H9 (cell line): ENCODE measurements around the gene PIEZO2. TPM values are rescaled to one million over a fixed set of nuclear protein-coding genes. Genes with fewer than 3 reads are reported as not detected.

ENCODE experiments used
- DNase-seq: peaks from one replicate; pipeline ENCODE4 v3.0.0-alpha.2; 2017
- H2AFZ ChIP-seq: one replicate; pipeline ENCODE4 v1.6.1; 2013; ENCODE audit warnings: mild to moderate bottlenecking, low read length, control low read depth, moderate library complexity
- H2AK5ac ChIP-seq: 2 replicates; pipeline ENCODE4 v1.6.1; 2013; ENCODE audit warnings: low read length, control low read depth, mixed read lengths; ENCODE audit not compliant: insufficient read length
- H2BK120ac ChIP-seq: one replicate; pipeline ENCODE4 v1.6.1; 2013; ENCODE audit warnings: low read depth, mild to moderate bottlenecking, low read length, control low read depth, inconsistent platforms; ENCODE audit not compliant: poor library complexity, severe bottlenecking
- H2BK12ac ChIP-seq: 2 replicates; pipeline ENCODE4 v1.6.1; 2013; ENCODE audit warnings: low read length, control low read depth, mixed read lengths, low read depth; ENCODE audit not compliant: insufficient read length
- H2BK15ac ChIP-seq: 2 replicates; pipeline ENCODE4 v1.6.1; 2013; ENCODE audit warnings: low read depth, low read length, control low read depth
- H2BK20ac ChIP-seq: one replicate; pipeline ENCODE4 v1.6.1; 2013; ENCODE audit warnings: low read depth, mild to moderate bottlenecking, low read length, control low read depth, inconsistent platforms; ENCODE audit not compliant: poor library complexity, severe bottlenecking
- H2BK5ac ChIP-seq: 2 replicates; pipeline ENCODE4 v1.6.1; 2013; ENCODE audit warnings: low read length, control low read depth, mixed read lengths; ENCODE audit not compliant: insufficient read length
- H3K14ac ChIP-seq: 2 replicates; pipeline ENCODE4 v1.6.1; 2013; ENCODE audit warnings: low read length, control low read depth; ENCODE audit not compliant: insufficient read depth
- H3K18ac ChIP-seq: 2 replicates; pipeline ENCODE4 v1.6.1; 2013; ENCODE audit warnings: low read depth, mild to moderate bottlenecking, mixed read lengths, low read length, control low read depth; ENCODE audit not compliant: insufficient read length
- H3K23ac ChIP-seq: 2 replicates; pipeline ENCODE4 v1.6.1; 2013; ENCODE audit warnings: low read length, control low read depth, mixed read lengths, low read depth; ENCODE audit not compliant: insufficient read length
- H3K23me2 ChIP-seq: 2 replicates; pipeline ENCODE4 v1.6.1; 2013; ENCODE audit warnings: low read depth, mild to moderate bottlenecking, mixed read lengths, low read length, control low read depth; ENCODE audit not compliant: insufficient read length, poor library complexity, severe bottlenecking
- H3K27ac ChIP-seq: 2 replicates; pipeline ENCODE4 v1.5.1; 2013; ENCODE audit warnings: low read length, control low read depth, mixed read lengths, low read depth; ENCODE audit not compliant: insufficient read length
- H3K27me3 ChIP-seq: 2 replicates; pipeline ENCODE4 v1.6.1; 2013; ENCODE audit warnings: low read length, control low read depth, inconsistent platforms; ENCODE audit not compliant: insufficient read depth
- H3K4ac ChIP-seq: 2 replicates; pipeline ENCODE4 v1.6.1; 2013; ENCODE audit warnings: low read depth, mild to moderate bottlenecking, control low read depth, inconsistent platforms, low read length, moderate library complexity
- H3K4me1 ChIP-seq: 2 replicates; pipeline ENCODE4 v1.6.1; 2013; ENCODE audit warnings: low read length, control low read depth, inconsistent platforms; ENCODE audit not compliant: insufficient read depth
- H3K4me2 ChIP-seq: 2 replicates; pipeline ENCODE4 v1.6.1; 2013; ENCODE audit warnings: low read length, control low read depth, mixed read lengths; ENCODE audit not compliant: insufficient read length, insufficient read depth
- H3K56ac ChIP-seq: 2 replicates; pipeline ENCODE4 v1.6.1; 2013; ENCODE audit warnings: low read depth, mild to moderate bottlenecking, mixed read lengths, low read length, control low read depth; ENCODE audit not compliant: insufficient read length
- H3K79me1 ChIP-seq: 2 replicates; pipeline ENCODE4 v1.6.1; 2013; ENCODE audit warnings: low read depth, mild to moderate bottlenecking, moderate library complexity, low read length, control low read depth, inconsistent platforms; ENCODE audit not compliant: insufficient read depth, poor library complexity, severe bottlenecking
- H3K79me2 ChIP-seq: 2 replicates; pipeline ENCODE4 v1.6.1; 2013; ENCODE audit warnings: low read length, control low read depth, inconsistent platforms; ENCODE audit not compliant: insufficient read depth
- H3K9ac ChIP-seq: 2 replicates; pipeline ENCODE4 v1.6.1; 2013; ENCODE audit warnings: low read length, control low read depth, mixed read lengths; ENCODE audit not compliant: insufficient read length; ENCODE audit errors: extremely low read depth
- H3K9me3 ChIP-seq: one replicate; pipeline ENCODE4 v1.6.1; 2013; ENCODE audit warnings: low read depth, low read length, inconsistent platforms; ENCODE audit not compliant: control insufficient read depth
- H3T11ph ChIP-seq: one replicate; pipeline ENCODE4 v1.6.1; 2013; ENCODE audit warnings: mild to moderate bottlenecking, low read length, control low read depth, inconsistent platforms
- H4K20me1 ChIP-seq: one replicate; pipeline ENCODE4 v1.6.1; 2013; ENCODE audit not compliant: control insufficient read depth, insufficient read length, insufficient read depth
- H4K5ac ChIP-seq: 2 replicates; pipeline ENCODE4 v1.6.1; 2013; ENCODE audit warnings: low read depth, mild to moderate bottlenecking, mixed read lengths, low read length, control low read depth; ENCODE audit not compliant: insufficient read length
- H4K8ac ChIP-seq: replicated peaks from 2 replicates; pipeline ENCODE4 v1.6.1; 2013; ENCODE audit warnings: low read length, control low read depth, mixed read lengths, low read depth; ENCODE audit not compliant: insufficient read length
- H4K91ac ChIP-seq: 2 replicates; pipeline ENCODE4 v1.6.1; 2013; ENCODE audit warnings: low read depth, mild to moderate bottlenecking, moderate library complexity, mixed read lengths, low read length, control low read depth; ENCODE audit not compliant: insufficient read length
- H3K27ac Mint-ChIP-seq, 3 experiments: 2 replicates in 2 of 3; 3 replicates in 1 of 3; pipeline ENCODE4 v1.8.0; 2020 to 2021; ENCODE audit warnings: mixed read lengths in 3 of 3, mild to moderate bottlenecking in 1 of 3, moderate library complexity in 1 of 3
- H3K27me3 Mint-ChIP-seq: 2 replicates; pipeline ENCODE4 v1.8.0; 2021; ENCODE audit warnings: low read depth, mild to moderate bottlenecking, moderate library complexity, mixed read lengths
- H3K36me3 Mint-ChIP-seq, 3 experiments: 2 replicates in 2 of 3; 3 replicates in 1 of 3; pipeline ENCODE4 v1.8.0; 2020 to 2021; ENCODE audit warnings: low read depth in 3 of 3, mixed read lengths in 3 of 3; ENCODE audit not compliant: insufficient read depth in 1 of 3
- H3K4me1 Mint-ChIP-seq, 2 experiments: 2 replicates each; pipeline ENCODE4 v1.8.0; 2020; ENCODE audit warnings: mixed read lengths in 2 of 2
- H3K4me3 Mint-ChIP-seq, 2 experiments: 2 replicates in 1 of 2; 3 replicates in 1 of 2; pipeline ENCODE4 v1.8.0; 2020 to 2021; ENCODE audit warnings: mild to moderate bottlenecking in 2 of 2, mixed read lengths in 2 of 2, moderate library complexity in 1 of 2
- H3K9me3 Mint-ChIP-seq, 2 experiments: 2 replicates in 1 of 2; 3 replicates in 1 of 2; pipeline ENCODE4 v1.8.0; 2020; ENCODE audit warnings: mild to moderate bottlenecking in 2 of 2, mixed read lengths in 2 of 2, moderate library complexity in 1 of 2
- WGBS: extraction: QIAGEN DNeasy Blood & Tissue Kit; methylation state at CpG from one replicate; pipeline ENCODE4 v1.1.7; 2013; ENCODE audit warnings: missing lambda C conversion rate, low lambda C conversion rate, mixed read lengths; ENCODE audit not compliant: insufficient read length; ENCODE audit errors: extremely low coverage; 5-methylcytosine and 5-hydroxymethylcytosine counted together
- total RNA-seq: library from RNA; stranded (reverse); gene quantifications from 2 replicates; pipeline ENCODE4 v1.2.1, GENCODE V29; 2021
- TF ChIP-seq, protein P1 (sequence below): fragments of 200-600 bp; sonication (generic); conservative IDR thresholded peaks from 3 replicates; pipeline ENCODE4 v1.8.0; 2021; ENCODE audit warnings: antibody characterized with exemption, mild to moderate bottlenecking

Gene PIEZO2
- total RNA-seq, 1 experiment from 2014 or later, result 3.9 TPM

GRCh38 chr18:10767658-10768057, 381.7 kb downstream of the PIEZO2 start:
- Histone ChIP-seq H3K9me3 (no peaks in the 10 kb centered on the region), H4K20me1 (no peaks in the 10 kb centered on the region), H3K27me3 (no peaks in the 10 kb centered on the region), H3K56ac (no peak overlapping the region), H4K91ac (no peak overlapping the region), H3K79me2 (no peaks in the 10 kb centered on the region), H3T11ph (no peak overlapping the region), H4K5ac (no peak overlapping the region), H2BK20ac (no peak overlapping the region), H2BK5ac (no peak overlapping the region), H3K23me2 (no peaks in the 10 kb centered on the region), H3K14ac (no peak overlapping the region), H2AK5ac (no peak overlapping the region), H3K23ac (no peak overlapping the region), H2AFZ (no peak overlapping the region), H3K79me1 (no peaks in the 10 kb centered on the region), H3K18ac (no peak overlapping the region), H4K8ac (no peak overlapping the region), H3K4ac (no peak overlapping the region), H3K4me1 (no peaks in the 10 kb centered on the region), H3K9ac (no peak overlapping the region), H2BK15ac (no peak overlapping the region), H2BK12ac (no peak overlapping the region), H3K27ac (no peak overlapping the region), H2BK120ac (no peak overlapping the region), H3K4me2 (no peak overlapping the region)
- H3K4me3 Mint-ChIP-seq, result no peak overlapping the region
- peaks cover 0 to 9% (median 7%) of the 10 kb centered on the region in 3 experiments; a peak in 5 of 7 replicates for H3K36me3 Mint-ChIP-seq
- no peaks in the 10 kb centered on the region for H3K4me1 Mint-ChIP-seq
- TF ChIP-seq, protein P1, sequence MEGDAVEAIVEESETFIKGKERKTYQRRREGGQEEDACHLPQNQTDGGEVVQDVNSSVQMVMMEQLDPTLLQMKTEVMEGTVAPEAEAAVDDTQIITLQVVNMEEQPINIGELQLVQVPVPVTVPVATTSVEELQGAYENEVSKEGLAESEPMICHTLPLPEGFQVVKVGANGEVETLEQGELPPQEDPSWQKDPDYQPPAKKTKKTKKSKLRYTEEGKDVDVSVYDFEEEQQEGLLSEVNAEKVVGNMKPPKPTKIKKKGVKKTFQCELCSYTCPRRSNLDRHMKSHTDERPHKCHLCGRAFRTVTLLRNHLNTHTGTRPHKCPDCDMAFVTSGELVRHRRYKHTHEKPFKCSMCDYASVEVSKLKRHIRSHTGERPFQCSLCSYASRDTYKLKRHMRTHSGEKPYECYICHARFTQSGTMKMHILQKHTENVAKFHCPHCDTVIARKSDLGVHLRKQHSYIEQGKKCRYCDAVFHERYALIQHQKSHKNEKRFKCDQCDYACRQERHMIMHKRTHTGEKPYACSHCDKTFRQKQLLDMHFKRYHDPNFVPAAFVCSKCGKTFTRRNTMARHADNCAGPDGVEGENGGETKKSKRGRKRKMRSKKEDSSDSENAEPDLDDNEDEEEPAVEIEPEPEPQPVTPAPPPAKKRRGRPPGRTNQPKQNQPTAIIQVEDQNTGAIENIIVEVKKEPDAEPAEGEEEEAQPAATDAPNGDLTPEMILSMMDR, result no peak
- H3K27ac Mint-ChIP-seq, result no peak overlapping the region
- peaks cover 0 to 5% of the 10 kb centered on the region in 2 experiments; a peak in 1 of 5 replicates for H3K9me3 Mint-ChIP-seq
- WGBS, result no CpG with 5 or more reads among the region's 5 CpGs
- DNase-seq, result no peak
- no peaks in the 10 kb centered on the region; the same call in 1 of the 2 replicates for H3K27me3 Mint-ChIP-seq
